CD4-positive, CD25-positive, alpha-beta regulatory T cell (primary cell): ENCODE measurements around the gene FUT3. TPM values are rescaled to one million over a fixed set of nuclear protein-coding genes. Genes with fewer than 3 reads are reported as not detected.
"Not testable (repeated sequence)": the region's sequence is repeated elsewhere in the genome, so short reads cannot be mapped to it uniquely, and the experiment has no call there.

Source experiments
- ATAC-seq, 2 donors: fragments of 150-1000 bp; cut with Tn5 transposase; one replicate each; pipeline ENCODE4 v1.10.0; 2021; ENCODE audit warnings: low read depth in 2 of 2, moderate number of reproducible peaks in 2 of 2, moderate library complexity in 1 of 2
- DNase-seq, 3 donors: peaks; one replicate each; pipeline versions ENCODE4 v3.0.0 to v3.0.0-alpha.2; 2012 to 2022; ENCODE audit warnings: mixed read lengths in 1 of 3
- H3K27ac ChIP-seq: one replicate; pipeline ENCODE4 v1.7.0; 2013; ENCODE audit warnings: mild to moderate bottlenecking, low read length; ENCODE audit not compliant: insufficient read depth, poor library complexity, severe bottlenecking
- H3K27me3 ChIP-seq: one replicate; pipeline ENCODE4 v1.7.0; 2013; ENCODE audit warnings: low read length; ENCODE audit not compliant: control insufficient read depth, insufficient read depth
- H3K36me3 ChIP-seq: one replicate; pipeline ENCODE4 v1.7.0; 2013; ENCODE audit warnings: mild to moderate bottlenecking, low read length, moderate library complexity; ENCODE audit not compliant: control insufficient read depth, insufficient read depth
- H3K4me1 ChIP-seq: 2 replicates; pipeline ENCODE4 v1.7.0; 2013; ENCODE audit warnings: mild to moderate bottlenecking, low read length; ENCODE audit not compliant: insufficient read depth, control insufficient read depth, poor library complexity, severe bottlenecking
- H3K4me3 ChIP-seq: one replicate; pipeline ENCODE4 v1.7.0; 2013; ENCODE audit warnings: low read depth, mild to moderate bottlenecking, low read length, moderate library complexity
- H3K9me3 ChIP-seq, 2 experiments: 1 replicate in 1 of 2; 2 replicates in 1 of 2; pipeline ENCODE4 v1.7.0; 2013; ENCODE audit warnings: low read length in 2 of 2, mild to moderate bottlenecking in 1 of 2, moderate library complexity in 1 of 2; ENCODE audit not compliant: control insufficient read depth in 2 of 2
- H3K27ac Mint-ChIP-seq, 3 donors: one replicate each; pipeline ENCODE4 v1.8.0; 2020 to 2022; ENCODE audit warnings: mild to moderate bottlenecking in 3 of 3, mixed read lengths in 3 of 3, moderate library complexity in 2 of 3
- H3K27me3 Mint-ChIP-seq: one replicate; pipeline ENCODE4 v1.8.0; 2022; ENCODE audit warnings: mild to moderate bottlenecking, mixed read lengths
- H3K36me3 Mint-ChIP-seq: one replicate; pipeline ENCODE4 v1.8.0; 2020; ENCODE audit warnings: mixed read lengths
- H3K4me1 Mint-ChIP-seq, 4 donors: one replicate each; pipeline ENCODE4 v1.8.0; 2020 to 2022; ENCODE audit warnings: mixed read lengths in 4 of 4, mild to moderate bottlenecking in 1 of 4
- H3K4me3 Mint-ChIP-seq, 4 donors: one replicate each; pipeline ENCODE4 v1.8.0; 2020 to 2022; ENCODE audit warnings: mild to moderate bottlenecking in 4 of 4, mixed read lengths in 4 of 4, moderate library complexity in 3 of 4
- H3K9me3 Mint-ChIP-seq, 7 donors: one replicate each; pipeline ENCODE4 v1.8.0; 2020 to 2022; ENCODE audit warnings: mixed read lengths in 7 of 7, mild to moderate bottlenecking in 3 of 7, moderate library complexity in 2 of 7
- polyA plus RNA-seq, 4 donors: library from polyadenylated mRNA; unstranded; fragments of 300-500 nt; fragmentation: Illumina TruSeq; gene quantifications; one replicate each; pipeline ENCODE4 v1.2.3, GENCODE V29; 2021
- total RNA-seq: library from RNA; stranded (reverse); gene quantifications from one replicate; pipeline ENCODE4 v1.2.3, GENCODE V29; 2022

The FUT3 gene
- total and polyA plus RNA-seq, 5 donors from 2014 or later, result not detected

DNA sequence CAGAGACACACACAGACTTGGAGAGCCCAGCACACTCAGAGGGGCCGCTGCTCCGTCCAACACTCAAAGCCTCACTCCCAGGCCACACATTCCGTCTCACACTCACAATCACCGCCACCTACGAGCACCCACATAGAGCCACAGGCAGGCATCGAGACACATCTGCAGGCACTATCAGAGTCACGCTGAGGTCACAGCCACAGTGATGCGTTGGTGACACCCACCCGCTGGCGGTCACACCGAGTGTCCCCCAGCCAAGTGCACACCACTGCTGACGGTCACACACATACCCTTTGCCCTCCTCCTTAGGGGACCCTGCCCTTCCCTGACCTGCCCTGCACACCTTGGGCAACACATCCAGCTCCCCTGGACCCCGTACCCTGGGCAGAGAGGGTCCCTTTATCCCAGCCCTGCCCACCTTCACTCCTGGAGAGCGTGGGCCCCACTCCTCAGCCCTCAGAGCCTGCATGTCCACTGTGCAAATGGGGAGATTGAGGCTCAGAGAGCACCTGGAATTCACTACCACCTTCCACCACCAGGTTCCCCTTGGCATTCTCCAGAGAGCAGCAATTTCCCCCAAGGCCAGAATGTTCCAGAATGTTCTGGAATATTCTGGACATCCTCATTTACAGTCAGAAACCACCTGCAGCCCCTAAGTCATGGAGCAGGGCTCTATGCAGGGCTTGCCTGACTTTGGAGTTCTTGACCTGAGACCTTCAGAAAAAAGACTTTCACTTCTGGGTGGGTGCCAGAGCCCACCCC is 13.7 kb upstream of the FUT3 start:
- H3K27me3 ChIP-seq, result no peaks in the 10 kb centered on the region
- DNase-seq, result no peak

DNA sequence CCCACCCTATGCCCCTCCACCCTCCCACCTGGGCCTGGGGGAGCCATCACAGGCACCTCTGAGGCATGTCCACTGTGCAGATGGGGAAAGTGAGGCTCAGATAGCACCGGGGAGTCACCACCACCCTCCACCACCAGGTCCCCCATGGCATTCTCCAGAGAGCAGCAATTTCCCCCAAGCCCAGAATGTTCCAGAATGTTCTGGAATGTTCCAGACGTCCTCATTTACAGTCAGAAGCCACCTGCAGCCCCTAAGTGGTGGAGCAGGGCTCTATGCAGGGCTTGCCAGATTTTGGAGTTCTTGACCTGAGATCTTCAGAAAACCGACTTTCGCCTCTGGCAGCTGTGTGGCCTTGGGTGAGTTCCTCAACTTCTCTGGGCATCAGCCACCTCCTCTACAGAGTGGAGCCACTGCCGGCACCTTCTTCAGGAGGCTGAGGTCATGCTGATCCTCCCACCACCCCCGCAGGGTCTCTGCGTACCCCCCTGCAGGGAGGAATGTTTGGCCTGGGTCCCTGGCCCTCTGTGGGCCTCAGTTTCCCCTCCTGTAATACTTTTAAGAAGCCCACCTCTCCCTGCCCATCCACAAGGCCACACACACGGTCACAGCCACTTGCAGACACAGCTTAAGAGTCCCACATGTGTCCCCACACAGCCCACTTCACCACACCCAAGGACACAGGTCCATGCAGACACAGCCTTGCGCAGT is 12.9 kb upstream of the FUT3 start:
- no peak overlapping the region for H3K27ac Mint-ChIP-seq
- DNase-seq (no peak), ATAC-seq (no peak)
- H3K9me3 Mint-ChIP-seq, result peaks cover 0 to 2% (median 0%) of the 10 kb centered on the region in 7 donors
- H3K4me1 ChIP-seq, result no peaks in the 10 kb centered on the region
- H3K36me3 Mint-ChIP-seq, result no peaks in the 10 kb centered on the region
- no peaks in the 10 kb centered on the region for H3K9me3 ChIP-seq
- no peaks in the 10 kb centered on the region for H3K27me3 ChIP-seq
- no peak overlapping the region for H3K4me3 ChIP-seq
- H3K27me3 Mint-ChIP-seq, result peaks cover 6% of the 10 kb centered on the region
- peaks cover 0 to 2% (median 0%) of the 10 kb centered on the region in 4 donors for H3K4me1 Mint-ChIP-seq
- no peak overlapping the region for H3K4me3 Mint-ChIP-seq
- H3K27ac ChIP-seq, result no peak overlapping the region
- no peaks in the 10 kb centered on the region for H3K36me3 ChIP-seq

More for the DNA sequence above, 13.7 kb upstream of the FUT3 start:
- ATAC-seq, result no peak
- Histone ChIP-seq H3K4me3 (no peak overlapping the region), H3K4me1 (no peaks in the 10 kb centered on the region), H3K36me3 (no peaks in the 10 kb centered on the region), H3K9me3 (no peaks in the 10 kb centered on the region), H3K27ac (no peak overlapping the region)
- Mint-ChIP-seq H3K9me3 (peaks cover 0 to 2% (median 0%) of the 10 kb centered on the region in 7 donors), H3K27ac (no peak overlapping the region), H3K27me3 (peaks cover 6% of the 10 kb centered on the region), H3K36me3 (no peaks in the 10 kb centered on the region), H3K4me1 (peaks cover 0 to 2% (median 0%) of the 10 kb centered on the region in 4 donors), H3K4me3 (no peak overlapping the region)

GRCh38 chr19:5863030-5863665 is 11.9 kb upstream of the FUT3 start:
- H3K9me3 Mint-ChIP-seq, result peaks cover 0 to 2% (median 0%) of the 10 kb centered on the region in 7 donors

GRCh38 chr19:5857203-5858081 is 6.2 kb upstream of the FUT3 start:
- peaks cover 6% of the 10 kb centered on the region for H3K27me3 Mint-ChIP-seq

More at GRCh38 chr19:5863030-5863665, 11.9 kb upstream of the FUT3 start:
- DNase-seq (no peak), ATAC-seq (no peak)
- no peaks in the 10 kb centered on the region for H3K4me1 ChIP-seq
- H3K27me3 ChIP-seq, result no peaks in the 10 kb centered on the region
- H3K4me3 ChIP-seq, result no peak overlapping the region
- H3K9me3 ChIP-seq, result no peaks in the 10 kb centered on the region
- no peak overlapping the region for H3K27ac Mint-ChIP-seq
- H3K36me3 Mint-ChIP-seq, result no peaks in the 10 kb centered on the region
- H3K27me3 Mint-ChIP-seq, result peaks cover 6% of the 10 kb centered on the region
- H3K4me1 Mint-ChIP-seq, result peaks cover 0 to 2% (median 0%) of the 10 kb centered on the region in 4 donors
- no peak overlapping the region for H3K27ac ChIP-seq
- no peaks in the 10 kb centered on the region for H3K36me3 ChIP-seq
- no peak overlapping the region for H3K4me3 Mint-ChIP-seq

GRCh38 chr19:5855151-5855550 is 3.9 kb upstream of the FUT3 start:
- not testable (repeated sequence) for ATAC-seq, H3K27me3 ChIP-seq, H3K27ac ChIP-seq, H3K4me1 Mint-ChIP-seq, H3K4me3 Mint-ChIP-seq, H3K27ac Mint-ChIP-seq, H3K27me3 Mint-ChIP-seq, DNase-seq, H3K36me3 ChIP-seq, H3K9me3 ChIP-seq, H3K36me3 Mint-ChIP-seq, H3K4me1 ChIP-seq, H3K9me3 Mint-ChIP-seq, H3K4me3 ChIP-seq

More at GRCh38 chr19:5857203-5858081, 6.2 kb upstream of the FUT3 start:
- H3K27ac ChIP-seq, result no peak overlapping the region
- ATAC-seq, result no peak
- Mint-ChIP-seq H3K36me3 (no peaks in the 10 kb centered on the region), H3K27ac (no peak overlapping the region), H3K4me3 (no peak overlapping the region), H3K4me1 (peaks cover 0 to 2% (median 0%) of the 10 kb centered on the region in 4 donors), H3K9me3 (no peaks in the 10 kb centered on the region)
- H3K27me3 ChIP-seq, result no peaks in the 10 kb centered on the region
- DNase-seq, result no peak
- no peaks in the 10 kb centered on the region for H3K4me1 ChIP-seq
- H3K4me3 ChIP-seq, result no peak overlapping the region
- no peaks in the 10 kb centered on the region for H3K9me3 ChIP-seq
- H3K36me3 ChIP-seq, result no peaks in the 10 kb centered on the region

- H3K4me3 ChIP-seq, H3K4me3 Mint-ChIP-seq, H3K27ac Mint-ChIP-seq, H3K27me3 ChIP-seq, H3K4me1 Mint-ChIP-seq, H3K27ac ChIP-seq, H3K36me3 Mint-ChIP-seq, DNase-seq, ATAC-seq, H3K36me3 ChIP-seq, H3K27me3 Mint-ChIP-seq, H3K9me3 ChIP-seq, H3K4me1 ChIP-seq, H3K9me3 Mint-ChIP-seq: not testable (repeated sequence)
These were observed 2.9 kb upstream of the FUT3 start for GRCh38 chr19:5854121-5854520.

DNA sequence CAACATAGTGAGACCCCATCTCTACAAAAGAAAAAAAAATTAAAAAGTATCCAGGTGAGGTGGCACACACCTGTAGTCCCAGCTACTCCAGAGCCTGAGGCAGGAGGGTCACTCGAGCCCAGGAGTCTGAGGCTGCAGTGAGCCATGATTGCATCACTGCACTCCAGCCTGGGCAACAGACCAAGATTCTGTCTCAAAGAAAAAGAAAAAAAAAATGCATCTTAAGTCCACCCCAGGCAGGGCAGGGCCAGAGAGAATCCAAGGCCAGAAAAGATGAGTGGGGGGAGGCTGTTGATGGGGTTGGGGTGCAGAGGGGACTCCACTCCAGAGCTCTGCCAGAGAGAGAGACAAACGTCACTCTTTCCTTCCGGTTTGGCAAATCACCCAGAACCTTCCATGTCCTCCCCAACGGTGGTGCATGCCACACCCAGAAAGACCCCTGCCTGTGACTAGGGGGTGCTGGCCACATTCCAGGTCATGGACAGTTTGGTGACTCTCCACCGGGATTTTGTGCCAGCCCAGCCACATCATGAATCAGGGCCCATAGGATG is 431 bp downstream of the FUT3 start:
- Mint-ChIP-seq H3K36me3 (no peaks in the 10 kb centered on the region), H3K4me1 (no peaks in the 10 kb centered on the region), H3K27me3 (peaks cover 5% of the 10 kb centered on the region), H3K4me3 (no peak overlapping the region), H3K9me3 (no peaks in the 10 kb centered on the region), H3K27ac (no peak overlapping the region)
- H3K4me3 ChIP-seq, result no peak overlapping the region
- H3K4me1 ChIP-seq, result no peaks in the 10 kb centered on the region
- H3K9me3 ChIP-seq, result no peaks in the 10 kb centered on the region
- no peak overlapping the region for H3K27ac ChIP-seq
- no peaks in the 10 kb centered on the region for H3K36me3 ChIP-seq
- H3K27me3 ChIP-seq, result no peaks in the 10 kb centered on the region
- no peak for ATAC-seq
- no peak for DNase-seq
